Coronary artery (tissue), 2 donors: ENCODE results near the gene NCOA1.
"Not testable (repeated sequence)": the region's sequence is repeated elsewhere in the genome, so short reads cannot be mapped to it uniquely, and the experiment has no call there.

Source experiments
- DNase-seq: peaks from one replicate; pipeline ENCODE4 v3.0.0-alpha.2; 2017; ENCODE audit warnings: low spot score
- H3K27ac ChIP-seq, 2 donors: fragments of 200-600 bp; sonication (generic); one replicate each; pipeline ENCODE4 v1.5.1; 2016 to 2019
- H3K4me3 ChIP-seq: fragments of 200-600 bp; sonication (generic); 2 replicates; pipeline ENCODE4 v1.5.1; 2016; ENCODE audit warnings: mild to moderate bottlenecking, moderate library complexity
- CTCF ChIP-seq: fragments of 200-600 bp; sonication (generic); IDR thresholded peaks from one replicate; pipeline ENCODE4 v1.5.1; 2019; ENCODE audit warnings: antibody characterized with exemption

Gene NCOA1

DNA sequence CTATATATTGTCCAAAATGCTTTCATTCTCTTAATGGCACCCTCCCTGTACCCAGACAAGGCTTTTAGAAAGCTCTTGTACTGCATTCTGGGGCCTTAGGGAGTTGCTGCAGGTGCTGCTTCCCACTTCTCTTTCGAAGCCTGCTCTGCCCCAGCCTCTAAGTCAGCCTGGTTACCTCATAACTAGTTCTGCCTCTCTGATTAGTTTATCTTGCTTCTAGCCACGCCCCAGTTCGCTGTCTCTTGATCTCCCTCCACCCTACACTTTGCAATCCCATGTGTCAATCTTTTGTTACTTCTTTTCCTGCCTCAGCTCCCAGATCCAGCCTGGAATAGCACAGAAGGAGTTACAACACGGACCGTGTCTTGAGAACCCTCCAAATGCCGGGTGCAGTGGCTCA lies 13.8 kb upstream of the NCOA1 start:
- TF ChIP-seq CTCF: no peak
- no peak overlapping the region for H3K27ac ChIP-seq
- DNase-seq: no peak
- no peak overlapping the region for H3K4me3 ChIP-seq

DNA sequence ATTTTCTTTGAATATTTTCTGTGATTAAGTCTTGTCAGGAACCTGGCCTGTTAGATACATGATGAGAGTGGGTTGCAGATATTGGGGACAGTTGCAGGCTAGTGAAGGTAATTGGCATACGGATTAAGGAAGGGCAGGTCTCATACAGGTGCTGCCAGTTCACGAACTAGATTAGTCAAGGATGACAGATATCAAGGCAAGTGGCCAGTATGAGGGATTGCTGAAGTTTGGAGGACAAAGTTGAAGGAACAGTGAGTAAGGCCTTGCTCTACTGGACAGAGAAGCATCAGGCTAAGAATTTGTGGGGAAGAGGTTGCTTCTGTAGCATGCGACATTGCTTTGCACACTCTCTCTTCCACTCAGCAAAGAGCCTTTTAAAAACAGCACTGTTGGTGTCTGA lies 12.8 kb upstream of the NCOA1 start:
- Histone ChIP-seq H3K4me3 (no peak overlapping the region), H3K27ac (no peak overlapping the region)

DNA sequence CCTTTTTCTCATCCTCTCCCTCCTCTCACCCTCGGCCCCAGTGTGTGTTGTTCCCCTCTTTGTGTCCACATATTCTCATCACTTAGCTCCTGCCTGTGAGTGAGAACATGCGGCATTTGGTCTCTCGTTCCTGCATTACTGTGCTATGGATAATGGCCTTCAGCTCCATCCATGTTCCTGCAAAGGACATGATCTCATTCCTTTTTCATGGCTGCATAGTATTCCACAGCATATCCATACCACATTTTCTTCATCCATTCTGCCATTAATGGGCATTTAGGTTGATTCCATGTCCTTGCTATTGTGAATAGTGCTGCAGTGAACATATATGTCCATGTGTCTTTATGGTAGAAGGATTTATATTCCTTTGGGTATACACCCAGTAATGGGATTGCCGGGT lies 10.8 kb upstream of the NCOA1 start:
- Histone ChIP-seq H3K4me3 (no peak overlapping the region), H3K27ac (no peak overlapping the region)
- no peak for TF ChIP-seq CTCF
- DNase-seq: no peak

More for the DNA sequence above, 12.8 kb upstream of the NCOA1 start:
- no peak for TF ChIP-seq CTCF
- no peak for DNase-seq

DNA sequence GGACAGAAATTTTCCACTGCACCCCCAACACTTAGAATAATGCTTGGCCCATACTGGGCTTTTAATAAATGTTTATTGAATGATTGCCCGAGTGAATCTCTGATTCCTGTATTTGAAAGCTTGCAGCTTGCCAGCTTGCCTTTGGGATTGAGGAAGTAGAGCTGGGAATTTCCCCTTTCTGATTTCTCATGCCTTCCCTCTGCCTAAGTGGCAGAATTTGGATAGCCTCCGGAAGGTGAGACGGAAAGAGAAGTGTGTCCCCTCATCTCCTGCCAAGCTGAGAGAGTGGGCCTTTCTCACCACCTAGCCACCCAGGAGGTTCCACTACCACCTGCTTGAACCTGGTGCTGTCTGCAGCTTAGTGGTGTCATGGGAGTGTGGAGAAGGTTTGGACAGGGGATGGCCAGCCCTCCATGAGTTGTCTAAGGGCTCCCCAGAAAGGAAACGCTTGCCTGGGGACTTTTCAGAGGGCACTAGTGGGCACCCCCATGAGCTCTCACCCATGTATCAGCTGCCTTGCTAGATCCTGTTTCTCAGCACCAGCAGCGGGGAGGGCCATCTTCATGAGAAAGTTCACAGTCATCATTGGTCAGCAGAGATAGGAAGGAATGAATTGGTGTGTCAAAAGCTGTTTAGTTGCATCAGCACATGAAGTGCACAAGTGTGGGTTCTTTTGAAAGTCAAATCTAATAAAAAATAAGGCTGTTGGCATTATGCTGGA lies 8.6 kb upstream of the NCOA1 start:
- DNase-seq: no peak
- no peak overlapping the region for H3K4me3 ChIP-seq
- TF ChIP-seq CTCF: no peak
- H3K27ac ChIP-seq: no peak overlapping the region

DNA sequence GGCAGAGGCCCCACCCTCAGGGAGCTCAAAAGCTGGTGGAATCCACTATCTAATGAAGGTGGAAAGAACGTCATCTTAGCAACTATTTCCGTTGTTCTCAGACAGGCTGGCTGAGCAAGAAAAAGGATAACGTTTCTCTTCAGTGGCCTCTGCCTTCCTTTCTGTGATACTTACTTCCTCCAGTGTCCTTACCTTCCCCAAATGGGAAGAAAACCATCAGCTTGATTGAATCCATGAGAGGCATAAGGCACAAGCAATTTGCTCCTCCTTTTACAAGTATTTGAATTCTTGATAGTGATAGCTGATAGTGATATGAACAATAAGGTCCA lies 8.1 kb upstream of the NCOA1 start:
- H3K27ac ChIP-seq: no peak overlapping the region
- no peak overlapping the region for H3K4me3 ChIP-seq
- no peak for DNase-seq
- TF ChIP-seq CTCF: no peak

DNA sequence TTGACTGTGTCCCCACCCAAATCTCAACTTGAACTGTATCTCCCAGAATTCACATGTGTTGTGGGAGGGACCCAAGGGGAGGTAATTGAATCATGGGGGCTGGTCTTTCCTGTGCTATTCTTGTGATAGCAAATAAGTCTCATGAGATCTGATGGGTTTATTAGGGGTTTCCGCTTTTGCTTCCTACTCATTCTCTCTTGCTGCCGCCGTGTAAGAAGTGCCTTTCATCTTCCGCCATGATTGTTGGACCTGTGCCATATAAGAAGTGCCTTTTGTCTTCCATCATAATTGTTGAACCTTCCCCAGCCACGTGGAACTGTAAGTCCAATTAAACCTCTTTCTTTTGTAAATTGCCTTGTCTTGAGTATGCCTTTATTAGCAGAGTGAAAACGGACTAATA lies 6.4 kb upstream of the NCOA1 start:
- DNase-seq, H3K27ac ChIP-seq, H3K4me3 ChIP-seq: not testable (repeated sequence)

DNA sequence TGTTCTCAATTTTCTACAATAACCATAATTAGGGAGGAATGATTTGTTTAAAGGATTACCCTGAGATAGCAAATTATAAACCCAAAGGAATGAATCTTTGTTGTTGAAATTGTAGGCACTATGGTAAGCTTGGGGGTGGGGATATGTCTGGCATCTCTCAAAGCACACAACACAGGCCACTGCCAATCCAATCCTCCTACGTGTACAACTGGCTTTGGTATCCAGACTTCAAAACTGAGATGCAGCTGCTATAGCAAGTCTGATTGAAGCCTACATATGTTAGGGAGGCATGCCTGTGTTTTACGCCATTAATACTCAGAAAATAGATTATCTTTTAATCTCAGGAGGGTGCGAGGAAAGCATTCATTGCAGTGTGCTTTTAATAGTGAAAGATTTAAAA lies 5.9 kb upstream of the NCOA1 start:
- DNase-seq: no peak
- H3K27ac ChIP-seq: no peak overlapping the region
- no peak for TF ChIP-seq CTCF

More for the DNA sequence above, 5.9 kb upstream of the NCOA1 start:
- no peak overlapping the region for H3K4me3 ChIP-seq
